GM10266 (cell line): ENCODE data around the gene CACNA1D.

ENCODE experiments used
- DNase-seq: peaks from one replicate; pipeline ENCODE4 v3.0.0; 2012; ENCODE audit errors: extremely low spot score
- TF ChIP-seq, protein P1 (sequence below): IDR thresholded peaks from 2 replicates; pipeline ENCODE4 v1.5.1; 2012; ENCODE audit warnings: mild to moderate bottlenecking, low read depth; ENCODE audit not compliant: control insufficient read depth, insufficient read depth; ENCODE audit errors: missing control alignments

Gene CACNA1D

DNA sequence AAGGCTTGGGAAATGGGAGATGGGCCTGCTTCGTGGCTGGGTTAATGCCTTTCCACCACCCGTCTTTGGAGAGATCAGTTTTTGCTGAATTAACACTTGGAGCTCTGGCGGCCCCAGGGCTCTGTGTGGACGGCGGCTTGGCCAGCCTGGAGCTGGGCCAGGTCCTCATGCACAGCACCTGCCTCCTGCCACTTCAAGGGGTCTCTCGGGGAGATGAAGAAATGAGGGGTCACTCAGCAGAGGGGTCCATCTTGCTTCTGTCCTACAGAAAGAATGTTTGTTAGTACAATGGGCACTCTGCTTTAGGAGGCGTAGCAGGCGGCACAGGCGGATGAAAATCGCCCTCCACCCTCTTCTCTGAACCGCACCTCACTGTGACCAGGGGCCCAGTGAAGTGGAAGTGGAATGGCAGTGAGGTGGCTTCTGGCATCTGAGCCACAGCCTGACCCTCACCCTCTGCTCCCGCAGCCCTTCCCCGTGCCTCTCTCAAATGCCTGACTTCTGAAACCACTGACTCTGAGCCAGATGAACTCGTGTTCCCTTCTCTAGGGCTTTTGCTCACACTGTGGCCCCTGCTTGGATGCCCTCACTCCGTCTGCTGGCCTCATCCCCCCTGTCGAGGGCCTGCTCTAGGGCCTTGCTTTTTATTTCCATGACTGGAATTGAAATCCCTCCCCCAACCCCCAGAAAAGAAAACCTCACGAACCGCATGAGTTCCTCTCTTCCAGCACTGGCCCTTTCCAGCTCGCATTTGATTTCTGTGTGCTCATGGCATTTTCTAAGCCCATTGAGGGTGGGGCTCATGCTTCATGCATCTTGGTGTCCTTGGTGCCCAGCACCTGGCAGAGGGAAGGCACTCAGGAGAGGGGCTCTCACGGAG lies 309.6 kb downstream of the CACNA1D start:
- no peak for DNase-seq
- TF ChIP-seq, protein P1, sequence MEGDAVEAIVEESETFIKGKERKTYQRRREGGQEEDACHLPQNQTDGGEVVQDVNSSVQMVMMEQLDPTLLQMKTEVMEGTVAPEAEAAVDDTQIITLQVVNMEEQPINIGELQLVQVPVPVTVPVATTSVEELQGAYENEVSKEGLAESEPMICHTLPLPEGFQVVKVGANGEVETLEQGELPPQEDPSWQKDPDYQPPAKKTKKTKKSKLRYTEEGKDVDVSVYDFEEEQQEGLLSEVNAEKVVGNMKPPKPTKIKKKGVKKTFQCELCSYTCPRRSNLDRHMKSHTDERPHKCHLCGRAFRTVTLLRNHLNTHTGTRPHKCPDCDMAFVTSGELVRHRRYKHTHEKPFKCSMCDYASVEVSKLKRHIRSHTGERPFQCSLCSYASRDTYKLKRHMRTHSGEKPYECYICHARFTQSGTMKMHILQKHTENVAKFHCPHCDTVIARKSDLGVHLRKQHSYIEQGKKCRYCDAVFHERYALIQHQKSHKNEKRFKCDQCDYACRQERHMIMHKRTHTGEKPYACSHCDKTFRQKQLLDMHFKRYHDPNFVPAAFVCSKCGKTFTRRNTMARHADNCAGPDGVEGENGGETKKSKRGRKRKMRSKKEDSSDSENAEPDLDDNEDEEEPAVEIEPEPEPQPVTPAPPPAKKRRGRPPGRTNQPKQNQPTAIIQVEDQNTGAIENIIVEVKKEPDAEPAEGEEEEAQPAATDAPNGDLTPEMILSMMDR, result no peak

DNA sequence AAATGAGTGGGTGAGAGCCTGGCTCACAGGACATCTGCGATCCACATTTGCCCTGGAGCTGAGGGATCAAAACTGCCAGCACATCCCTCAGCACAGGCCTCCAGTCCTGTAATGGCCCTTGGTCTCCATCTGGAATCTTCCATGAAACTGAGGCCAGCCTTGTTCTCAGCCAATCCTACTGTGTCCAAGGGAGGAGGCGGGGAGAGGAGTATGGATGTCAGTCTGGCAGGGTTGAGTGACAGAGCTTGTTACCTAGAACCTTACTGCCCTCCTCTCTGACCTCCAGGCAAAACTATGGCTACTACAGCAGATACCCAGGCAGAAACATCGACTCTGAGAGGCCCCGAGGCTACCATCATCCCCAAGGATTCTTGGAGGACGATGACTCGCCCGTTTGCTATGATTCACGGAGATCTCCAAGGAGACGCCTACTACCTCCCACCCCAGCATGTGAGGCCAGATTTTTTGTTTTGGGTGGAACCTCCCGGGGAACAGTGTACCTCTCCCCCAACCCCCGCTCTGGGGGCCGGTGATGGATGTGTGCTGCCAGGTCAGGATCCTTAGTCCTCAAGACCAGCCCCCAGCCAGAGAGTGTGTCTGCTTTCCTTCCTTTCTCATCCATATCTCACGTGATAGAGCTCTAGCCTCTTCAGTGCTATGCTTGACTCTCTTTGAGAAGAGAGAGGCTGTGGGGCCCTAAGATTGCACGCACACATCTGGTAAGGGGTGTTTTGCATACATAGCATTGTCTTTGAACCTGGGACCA lies 310.5 kb downstream of the CACNA1D start:
- no peak for DNase-seq
- TF ChIP-seq, protein P1, result no peak

DNA sequence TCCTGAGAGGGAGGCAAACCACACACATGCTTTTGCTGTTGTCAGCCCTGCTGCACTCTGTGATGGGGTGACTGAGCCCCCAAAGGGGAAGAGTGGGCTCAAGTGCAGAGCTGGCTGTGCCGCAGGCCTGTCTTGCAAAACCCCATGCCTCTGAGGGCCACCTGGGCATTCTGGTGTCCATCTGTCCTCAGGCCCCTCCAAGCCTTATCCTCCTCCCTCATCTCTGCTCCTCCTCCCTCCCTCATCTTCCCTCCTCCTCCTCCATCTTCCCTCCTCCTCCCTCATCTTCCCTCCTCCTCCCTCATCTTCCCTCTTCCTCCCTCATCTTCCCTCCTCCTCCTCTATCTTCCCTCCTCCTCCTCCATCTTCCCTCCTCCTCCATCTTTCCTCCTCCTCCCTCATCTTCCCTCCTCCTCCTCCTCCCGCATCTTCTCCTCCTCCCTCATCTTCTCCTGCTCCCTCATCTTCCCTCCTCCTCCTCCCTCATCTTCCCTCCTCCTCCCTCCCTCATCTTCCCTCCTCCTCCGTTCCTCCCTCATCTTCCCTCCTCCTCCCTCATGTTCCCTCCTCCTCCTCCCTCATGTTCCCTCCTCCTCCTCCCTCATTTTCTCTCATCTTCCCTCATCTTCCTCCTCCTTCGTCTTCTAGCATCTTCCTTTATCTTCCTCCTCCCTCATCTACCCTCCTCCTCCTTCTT lies 311.2 kb downstream of the CACNA1D start:
- no peak for DNase-seq
- TF ChIP-seq, protein P1, result no peak

DNA sequence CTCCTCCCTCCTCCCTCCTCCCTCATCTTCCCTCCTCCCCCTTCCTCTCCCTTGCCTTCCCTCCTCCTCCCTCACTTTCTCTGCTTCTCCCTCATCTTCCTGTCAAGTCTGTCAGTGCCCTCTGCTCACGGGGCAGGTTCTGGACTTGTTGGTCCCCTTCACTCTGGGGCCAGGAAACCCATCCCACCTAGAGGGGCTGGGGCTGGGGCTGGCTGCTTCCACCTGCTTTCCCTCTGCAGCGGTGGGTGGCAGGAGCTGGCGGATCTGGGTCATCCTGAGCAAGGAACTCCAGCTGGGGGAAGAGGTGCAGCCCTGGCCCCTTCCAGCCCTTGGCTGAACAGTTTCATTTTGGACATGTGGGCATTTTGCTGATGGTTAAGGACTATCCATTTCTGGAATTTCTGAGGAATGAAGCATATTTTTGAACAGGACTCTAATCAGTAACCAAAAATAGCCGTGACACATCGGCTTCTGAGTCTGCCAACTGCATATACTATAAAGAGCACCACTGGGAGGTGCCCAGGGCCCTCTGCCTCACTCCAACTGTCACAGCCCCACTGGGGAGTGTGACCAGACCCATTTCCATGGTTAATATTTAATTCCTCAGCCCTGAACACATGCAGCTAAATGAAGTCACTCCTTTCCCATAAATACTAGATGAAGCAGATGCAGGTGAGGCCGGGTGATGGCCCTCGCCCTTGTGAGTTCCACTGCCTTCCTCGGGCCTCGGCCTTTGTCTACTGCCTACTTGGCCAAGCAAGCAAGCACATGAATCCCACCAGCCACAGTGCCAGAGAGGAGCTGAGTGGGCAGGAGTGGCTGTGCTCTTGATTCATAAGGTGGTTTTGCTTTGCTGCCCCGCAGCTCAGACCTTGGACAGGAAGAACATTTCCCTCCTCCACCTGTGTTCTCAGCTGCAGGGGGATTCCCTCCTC lies 312.0 kb downstream of the CACNA1D start:
- TF ChIP-seq, protein P1, result no peak
- no peak for DNase-seq

DNA sequence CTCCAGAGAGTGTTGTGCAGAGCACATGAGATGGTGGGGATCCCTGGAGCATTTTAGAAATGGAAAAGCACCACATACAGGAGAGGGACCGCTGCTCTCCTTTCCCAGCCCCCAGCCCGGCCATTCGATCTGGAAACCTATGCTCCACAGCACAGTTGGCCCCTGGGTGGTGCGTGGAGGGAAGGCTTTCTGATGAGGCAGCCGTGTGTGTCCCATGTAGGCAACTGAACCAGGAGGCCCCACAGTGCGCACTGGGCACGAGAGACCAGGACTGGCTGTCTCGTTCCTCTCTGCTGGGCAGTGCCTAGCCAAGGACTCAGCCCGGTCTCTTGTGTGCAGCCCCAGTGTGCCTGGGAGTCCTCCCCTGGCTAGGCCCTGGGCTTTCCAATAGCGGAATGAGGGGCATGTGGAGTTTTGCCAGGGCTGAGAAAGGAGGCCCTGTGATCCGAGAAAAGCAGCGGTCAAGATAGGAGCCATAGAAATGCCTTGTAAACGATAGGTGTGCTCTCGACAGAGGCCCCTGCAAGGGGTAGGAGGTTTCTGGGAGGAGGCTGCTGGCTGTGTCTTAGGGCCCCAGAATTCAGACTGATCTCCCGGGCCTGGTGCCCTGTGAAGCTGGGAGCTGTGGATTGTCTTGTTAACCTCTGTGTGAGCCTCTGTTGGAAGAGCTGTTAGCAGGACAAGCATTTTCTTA lies 312.9 kb downstream of the CACNA1D start:
- DNase-seq, result no peak
- TF ChIP-seq, protein P1, result no peak

DNA sequence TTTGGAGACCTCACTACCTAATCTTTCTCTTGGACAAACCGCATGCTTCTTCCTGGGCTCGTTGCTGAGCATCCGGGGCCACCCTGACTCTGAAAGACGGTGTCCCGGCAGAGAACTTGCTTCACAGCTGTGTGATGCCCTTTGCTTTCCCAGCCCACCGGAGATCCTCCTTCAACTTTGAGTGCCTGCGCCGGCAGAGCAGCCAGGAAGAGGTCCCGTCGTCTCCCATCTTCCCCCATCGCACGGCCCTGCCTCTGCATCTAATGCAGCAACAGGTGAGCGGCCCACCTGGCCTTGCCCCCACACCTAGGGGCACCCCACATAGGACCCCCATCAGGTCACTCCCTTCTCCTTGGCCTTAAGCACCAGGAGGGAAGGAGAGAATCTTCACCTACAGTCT lies 314.1 kb downstream of the CACNA1D start:
- no peak for DNase-seq
- TF ChIP-seq, protein P1, result no peak
